SK-N-SH treated with all-trans-retinoic acid at 6 μM for 48 hours (cell line): ENCODE measurements around the gene BMP6.

Source experiments
- ATAC-seq: fragments of 200-7000 bp; cut with Tn5 transposase; 3 replicates; pipeline ENCODE4 v1.9.1; 2020; ENCODE audit warnings: mild to moderate bottlenecking, moderate library complexity
- ARNTL ChIP-seq: fragments of 450-650 bp; formaldehyde crosslinking; IDR thresholded peaks from 2 replicates; pipeline ENCODE4 v1.5.0; 2020; ENCODE audit warnings: low read depth, mild to moderate bottlenecking, moderate library complexity, borderline replicate concordance
- BACH2 ChIP-seq: fragments of 250-450 bp; sonication (Bioruptor Pico); IDR thresholded peaks from 2 replicates; pipeline ENCODE4 v1.9.0; 2021; ENCODE audit warnings: mild to moderate bottlenecking, borderline replicate concordance
- CREB5 ChIP-seq: fragments of 250-450 bp; sonication (Bioruptor Pico); IDR thresholded peaks from 2 replicates; pipeline ENCODE4 v1.5.1; 2020; ENCODE audit warnings: low read depth, mild to moderate bottlenecking, moderate library complexity
- CSDC2 ChIP-seq: fragments of 250-450 bp; sonication (Bioruptor Pico); IDR thresholded peaks from 2 replicates; pipeline ENCODE4 v1.5.0; 2020; ENCODE audit warnings: mild to moderate bottlenecking, moderate library complexity
- CSRNP3 ChIP-seq: fragments of 250-450 bp; sonication (Bioruptor Pico); IDR thresholded peaks from 2 replicates; pipeline ENCODE4 v1.5.1; 2021; ENCODE audit warnings: mild to moderate bottlenecking, moderate library complexity
- ESRRG ChIP-seq: fragments of 250-450 bp; sonication (Bioruptor Pico); IDR thresholded peaks from 2 replicates; pipeline ENCODE4 v1.6.1; 2021; ENCODE audit warnings: mild to moderate bottlenecking
- GLIS3 ChIP-seq: fragments of 250-450 bp; sonication (Bioruptor Pico); IDR thresholded peaks from 2 replicates; pipeline ENCODE4 v1.5.0; 2020; ENCODE audit warnings: mild to moderate bottlenecking, moderate library complexity
- ISL1 ChIP-seq: fragments of 250-450 bp; sonication (Bioruptor Pico); IDR thresholded peaks from 2 replicates; pipeline ENCODE4 v2.1.2; 2022; ENCODE audit warnings: mild to moderate bottlenecking, moderate library complexity
- OSR1 ChIP-seq: fragments of 250-450 bp; sonication (Bioruptor Pico); IDR thresholded peaks from 2 replicates; pipeline ENCODE4 v1.8.0; 2022; ENCODE audit warnings: moderate library complexity, mild to moderate bottlenecking, inconsistent platforms
- PATZ1 ChIP-seq: fragments of 250-450 bp; sonication (Bioruptor Pico); IDR thresholded peaks from 2 replicates; pipeline ENCODE4 v1.8.0; 2020; ENCODE audit warnings: mild to moderate bottlenecking, moderate library complexity, borderline replicate concordance
- POU6F1 ChIP-seq: fragments of 250-450 bp; sonication (Bioruptor Pico); IDR thresholded peaks from 2 replicates; pipeline ENCODE4 v1.8.0; 2021; ENCODE audit warnings: low read depth, mild to moderate bottlenecking, moderate library complexity, borderline replicate concordance
- PPARA ChIP-seq: fragments of 250-450 bp; sonication (Bioruptor Pico); IDR thresholded peaks from 2 replicates; pipeline ENCODE4 v1.5.0; 2020; ENCODE audit warnings: mild to moderate bottlenecking, borderline replicate concordance
- RARB ChIP-seq: fragments of 250-450 bp; sonication (Bioruptor Pico); IDR thresholded peaks from 2 replicates; pipeline ENCODE4 v1.8.0; 2021; ENCODE audit warnings: mild to moderate bottlenecking, moderate library complexity
- SNAI2 ChIP-seq: fragments of 250-450 bp; sonication (Bioruptor Pico); IDR thresholded peaks from 2 replicates; pipeline ENCODE4 v1.5.0; 2020; ENCODE audit warnings: mild to moderate bottlenecking, moderate library complexity
- TCF4 ChIP-seq: fragments of 250-450 bp; sonication (Bioruptor Pico); IDR thresholded peaks from 2 replicates; pipeline ENCODE4 v1.8.0; 2021; ENCODE audit warnings: mild to moderate bottlenecking, moderate library complexity, borderline replicate concordance
- TOX ChIP-seq: fragments of 250-450 bp; sonication (Bioruptor Pico); IDR thresholded peaks from 2 replicates; pipeline ENCODE4 v1.8.0; 2021; ENCODE audit warnings: mild to moderate bottlenecking, moderate library complexity, borderline replicate concordance
- ZC3H10 ChIP-seq: fragments of 250-450 bp; sonication (Bioruptor Pico); IDR thresholded peaks from 2 replicates; pipeline ENCODE4 v1.5.1; 2021; ENCODE audit warnings: mild to moderate bottlenecking, moderate library complexity
- ZFP30 ChIP-seq: fragments of 450-650 bp; formaldehyde crosslinking; IDR thresholded peaks from 2 replicates; pipeline ENCODE4 v1.5.0; 2022; ENCODE audit warnings: mild to moderate bottlenecking, moderate library complexity
- ZNF565 ChIP-seq: fragments of 450-650 bp; formaldehyde crosslinking; conservative IDR thresholded peaks from 2 replicates; pipeline ENCODE4 v1.5.0; 2020; ENCODE audit warnings: low read depth, mild to moderate bottlenecking, moderate library complexity
- ZNF8 ChIP-seq: fragments of 450-650 bp; formaldehyde crosslinking; IDR thresholded peaks from 2 replicates; pipeline ENCODE4 v1.5.0; 2020; ENCODE audit warnings: mild to moderate bottlenecking, moderate library complexity
- TF ChIP-seq, protein P1 (sequence below): fragments of 250-450 bp; sonication (Bioruptor Pico); IDR thresholded peaks from 2 replicates; pipeline ENCODE4 v1.5.0; 2020; ENCODE audit warnings: mild to moderate bottlenecking, moderate library complexity

The BMP6 gene

GRCh38 chr6:7732228-7732627, 6.3 kb downstream of the BMP6 start:
- no peak for ATAC-seq
- TF ChIP-seq ESRRG: no peak
- no peak for TF ChIP-seq BACH2
- TF ChIP-seq PATZ1 (CRISPR knock-in tag): no peak
- TF ChIP-seq ZNF565: no peak
- TF ChIP-seq ISL1: no peak
- TF ChIP-seq ZC3H10 (CRISPR knock-in tag): no peak
- TF ChIP-seq, protein P1, sequence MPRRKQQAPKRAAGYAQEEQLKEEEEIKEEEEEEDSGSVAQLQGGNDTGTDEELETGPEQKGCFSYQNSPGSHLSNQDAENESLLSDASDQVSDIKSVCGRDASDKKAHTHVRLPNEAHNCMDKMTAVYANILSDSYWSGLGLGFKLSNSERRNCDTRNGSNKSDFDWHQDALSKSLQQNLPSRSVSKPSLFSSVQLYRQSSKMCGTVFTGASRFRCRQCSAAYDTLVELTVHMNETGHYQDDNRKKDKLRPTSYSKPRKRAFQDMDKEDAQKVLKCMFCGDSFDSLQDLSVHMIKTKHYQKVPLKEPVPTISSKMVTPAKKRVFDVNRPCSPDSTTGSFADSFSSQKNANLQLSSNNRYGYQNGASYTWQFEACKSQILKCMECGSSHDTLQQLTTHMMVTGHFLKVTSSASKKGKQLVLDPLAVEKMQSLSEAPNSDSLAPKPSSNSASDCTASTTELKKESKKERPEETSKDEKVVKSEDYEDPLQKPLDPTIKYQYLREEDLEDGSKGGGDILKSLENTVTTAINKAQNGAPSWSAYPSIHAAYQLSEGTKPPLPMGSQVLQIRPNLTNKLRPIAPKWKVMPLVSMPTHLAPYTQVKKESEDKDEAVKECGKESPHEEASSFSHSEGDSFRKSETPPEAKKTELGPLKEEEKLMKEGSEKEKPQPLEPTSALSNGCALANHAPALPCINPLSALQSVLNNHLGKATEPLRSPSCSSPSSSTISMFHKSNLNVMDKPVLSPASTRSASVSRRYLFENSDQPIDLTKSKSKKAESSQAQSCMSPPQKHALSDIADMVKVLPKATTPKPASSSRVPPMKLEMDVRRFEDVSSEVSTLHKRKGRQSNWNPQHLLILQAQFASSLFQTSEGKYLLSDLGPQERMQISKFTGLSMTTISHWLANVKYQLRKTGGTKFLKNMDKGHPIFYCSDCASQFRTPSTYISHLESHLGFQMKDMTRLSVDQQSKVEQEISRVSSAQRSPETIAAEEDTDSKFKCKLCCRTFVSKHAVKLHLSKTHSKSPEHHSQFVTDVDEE (CRISPR knock-in tag): no peak
- no peak for TF ChIP-seq CSDC2
- TF ChIP-seq, all 23 proteins: peak for 0

DNA sequence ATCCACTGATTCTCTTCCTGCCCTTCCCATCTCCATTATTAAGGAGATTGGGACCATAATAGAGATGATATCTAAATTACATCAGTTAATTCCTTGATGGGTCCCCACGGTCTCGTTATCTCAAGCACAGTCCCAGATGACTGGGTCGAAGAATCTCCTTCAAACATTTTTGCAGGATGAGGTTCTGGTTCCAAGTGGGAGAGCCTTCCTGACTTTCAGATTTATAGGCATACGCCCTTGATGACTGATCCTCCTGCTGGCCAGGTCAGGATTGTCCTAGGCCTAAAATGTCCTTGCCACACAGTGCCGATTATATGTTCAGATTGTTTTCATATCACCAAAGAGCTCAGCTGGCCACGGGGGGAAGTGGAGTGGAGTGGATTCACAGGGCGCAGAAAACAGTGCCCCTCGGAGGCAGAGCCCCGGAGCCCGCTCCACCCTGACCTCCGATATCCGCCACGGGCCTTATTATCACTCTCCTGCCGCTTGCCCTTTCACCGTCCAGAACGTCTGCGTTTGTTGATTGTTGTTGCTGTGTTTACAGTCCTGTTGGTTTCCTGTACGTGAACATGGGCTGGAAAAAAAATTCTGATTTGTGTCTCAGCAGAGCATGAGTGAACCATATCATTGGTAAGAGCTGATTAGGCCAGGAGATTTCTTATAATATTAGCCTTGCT, 8.9 kb downstream of the BMP6 start:
- no peak for ATAC-seq
- TF ChIP-seq ARNTL (CRISPR knock-in tag) (no peak), BACH2 (no peak), PATZ1 (CRISPR knock-in tag) (no peak), SNAI2 (CRISPR knock-in tag) (no peak), CREB5 (no peak), GLIS3 (no peak), ZNF8 (no peak), ESRRG (no peak), CSDC2 (no peak), ZFP30 (CRISPR knock-in tag) (no peak), OSR1 (CRISPR knock-in tag) (no peak)
- TF ChIP-seq, protein P1 (CRISPR knock-in tag): no peak

- ATAC-seq: no peak
- TF ChIP-seq ZFP30 (CRISPR knock-in tag) (no peak), ESRRG (no peak), CSRNP3 (CRISPR knock-in tag) (no peak), TOX (CRISPR knock-in tag) (no peak), TCF4 (CRISPR knock-in tag) (no peak), PPARA (CRISPR knock-in tag) (no peak), OSR1 (CRISPR knock-in tag) (no peak), RARB (CRISPR knock-in tag) (no peak), ARNTL (CRISPR knock-in tag) (no peak), CREB5 (no peak), POU6F1 (no peak)
Measured at GRCh38 chr6:7737106-7737505, 11.2 kb downstream of the BMP6 start.
